H1 (cell line): ENCODE measurements around the gene TMSB15B. TPM values are rescaled to one million over a fixed set of nuclear protein-coding genes. Genes with fewer than 3 reads are reported as not detected.

Experiments
- CTCF ChIA-PET: fragments of 300-600 bp; sonication (Branson Sonifier 250); formaldehyde crosslinking; loops from one replicate; lab custom pipeline; 2021; ENCODE audit not compliant: partially characterized antibody; lab: Charles Lee
- POLR2A ChIA-PET: fragments of 300-600 bp; sonication (Branson Sonifier 250); formaldehyde crosslinking; loops from one replicate; lab custom pipeline; 2021; ENCODE audit warnings: inconsistent platforms; ENCODE audit not compliant: partially characterized antibody; lab: Charles Lee
- DNase-seq, 2 experiments: peaks; one replicate each; pipeline versions ENCODE4 v3.0.0 to v3.0.0-alpha.2; 2010 to 2022; ENCODE audit warnings: low spot score in 2 of 2, low read depth in 1 of 2, mixed read lengths in 1 of 2
- FAIRE-seq: peaks from 2 replicates; lab custom pipeline; 2011; peaks lifted over from hg19 to GRCh38; lab: Jason Lieb, UNC
- H2AFZ ChIP-seq: 2 replicates; pipeline ENCODE4 v1.8.1; 2012; ENCODE audit warnings: low read length, inconsistent platforms
- H2AK5ac ChIP-seq: 2 replicates; pipeline ENCODE4 v1.6.1; 2013; ENCODE audit warnings: low read depth, low read length
- H2BK120ac ChIP-seq: replicated peaks from 2 replicates; pipeline ENCODE3; 2013; ENCODE audit warnings: low read depth, low read length, inconsistent platforms
- H2BK12ac ChIP-seq: 2 replicates; pipeline ENCODE4 v1.6.1; 2013; ENCODE audit warnings: low read depth, low read length
- H2BK15ac ChIP-seq: 2 replicates; pipeline ENCODE4 v1.6.1; 2013; ENCODE audit warnings: low read length
- H2BK20ac ChIP-seq: 2 replicates; pipeline ENCODE4 v1.6.1; 2013; ENCODE audit warnings: low read length
- H2BK5ac ChIP-seq: 2 replicates; pipeline ENCODE4 v1.6.1; 2013; ENCODE audit warnings: low read depth, low read length
- H3K14ac ChIP-seq: 2 replicates; pipeline ENCODE4 v1.6.1; 2013; ENCODE audit warnings: inconsistent platforms; ENCODE audit not compliant: insufficient read length
- H3K18ac ChIP-seq: 2 replicates; pipeline ENCODE4 v1.6.1; 2013; ENCODE audit warnings: low read length; ENCODE audit errors: extremely low read depth
- H3K23ac ChIP-seq: 2 replicates; pipeline ENCODE4 v1.6.1; 2013; ENCODE audit warnings: inconsistent platforms; ENCODE audit not compliant: insufficient read length
- H3K23me2 ChIP-seq: 2 replicates; pipeline ENCODE4 v1.6.1; 2013; ENCODE audit warnings: low read depth, low read length
- H3K27ac ChIP-seq: 2 replicates; pipeline ENCODE4 v1.6.1; 2011; ENCODE audit warnings: low read depth, low read length, inconsistent platforms
- H3K27me3 ChIP-seq, 4 experiments: replicated peaks in 1 of 4; 1 replicate in 1 of 4; 2 replicates in 3 of 4; pipeline versions ENCODE4 v1.6.1 to v1.8.1; 2011 to 2013; ENCODE audit warnings: low read length in 3 of 4, mild to moderate bottlenecking in 3 of 4, inconsistent platforms in 2 of 4, mixed read lengths in 2 of 4, moderate library complexity in 1 of 4; ENCODE audit not compliant: control insufficient read depth in 3 of 4, insufficient read depth in 3 of 4; ENCODE audit errors: extremely low read depth in 1 of 4
- H3K36me3 ChIP-seq, 4 experiments: 2 replicates each; pipeline versions ENCODE4 v1.6.1 to v1.8.1; 2011 to 2013; ENCODE audit warnings: mild to moderate bottlenecking in 4 of 4, low read length in 3 of 4, moderate library complexity in 2 of 4, control low read depth in 1 of 4, inconsistent platforms in 1 of 4; ENCODE audit not compliant: insufficient read depth in 4 of 4, control insufficient read depth in 2 of 4
- H3K4ac ChIP-seq: replicated peaks from 2 replicates; pipeline ENCODE3; 2013; ENCODE audit warnings: low read length, low read depth, mixed read lengths, inconsistent platforms; ENCODE audit not compliant: insufficient read length
- H3K4me1 ChIP-seq, 4 experiments: replicated peaks in 1 of 4; 1 replicate in 1 of 4; 2 replicates in 3 of 4; pipeline versions ENCODE4 v1.6.1 to v1.8.1; 2011 to 2013; ENCODE audit warnings: low read length in 3 of 4, inconsistent platforms in 2 of 4, mixed read lengths in 1 of 4; ENCODE audit not compliant: insufficient read depth in 4 of 4, control insufficient read depth in 3 of 4
- H3K4me2 ChIP-seq, 2 experiments: 2 replicates each; pipeline versions ENCODE4 v1.6.1 to v1.8.1; 2011 to 2013; ENCODE audit warnings: low read depth in 2 of 2, low read length in 2 of 2, control low read depth in 1 of 2, inconsistent platforms in 1 of 2, mild to moderate bottlenecking in 1 of 2; ENCODE audit not compliant: insufficient read depth in 1 of 2
- H3K4me3 ChIP-seq, 4 experiments: fragments of 200-600, 300-600 bp in 1 of 4; sonication (generic), shearing (Covaris generic), sonication (Bioruptor Twin) in 1 of 4; 2 replicates each; pipeline versions ENCODE4 v1.5.1 to v1.8.1; 2011 to 2016; ENCODE audit warnings: low read length in 4 of 4, low read depth in 3 of 4, control low read depth in 2 of 4, inconsistent platforms in 2 of 4, mild to moderate bottlenecking in 2 of 4, mixed read lengths in 1 of 4, moderate library complexity in 1 of 4; ENCODE audit not compliant: insufficient read depth in 2 of 4; ENCODE audit errors: extremely low read depth in 1 of 4
- H3K56ac ChIP-seq: replicated peaks from 2 replicates; pipeline ENCODE3; 2013; ENCODE audit warnings: low read depth, mild to moderate bottlenecking, mixed read lengths, low read length, inconsistent platforms; ENCODE audit not compliant: insufficient read length
- H3K79me1 ChIP-seq: 2 replicates; pipeline ENCODE4 v1.6.1; 2013; ENCODE audit warnings: low read depth, low read length, control low read depth
- H3K79me2 ChIP-seq, 2 experiments: 2 replicates each; pipeline versions ENCODE4 v1.6.1 to v1.8.1; 2012 to 2013; ENCODE audit warnings: low read length in 2 of 2, mild to moderate bottlenecking in 2 of 2, inconsistent platforms in 1 of 2; ENCODE audit not compliant: insufficient read depth in 2 of 2, control insufficient read depth in 1 of 2
- H3K9ac ChIP-seq, 4 experiments: replicated peaks in 1 of 4; 1 replicate in 1 of 4; 2 replicates in 3 of 4; pipeline versions ENCODE4 v1.6.1 to v1.8.1; 2011 to 2013; ENCODE audit warnings: low read depth in 3 of 4, low read length in 3 of 4, control low read depth in 2 of 4, mild to moderate bottlenecking in 2 of 4, moderate library complexity in 2 of 4, inconsistent platforms in 1 of 4; ENCODE audit errors: extremely low read depth in 1 of 4
- H3K9me3 ChIP-seq, 2 experiments: 2 replicates each; pipeline versions ENCODE4 v1.6.1 to v1.8.1; 2012 to 2013; ENCODE audit warnings: mild to moderate bottlenecking in 2 of 2, moderate library complexity in 2 of 2, control low read depth in 1 of 2, inconsistent platforms in 1 of 2, low read depth in 1 of 2, low read length in 1 of 2, mixed read lengths in 1 of 2; ENCODE audit not compliant: insufficient read depth in 2 of 2
- H4K20me1 ChIP-seq, 2 experiments: replicated peaks in 1 of 2; 2 replicates each; pipeline versions ENCODE3 to v1.8.1; 2011 to 2013; ENCODE audit warnings: inconsistent platforms in 2 of 2, low read length in 2 of 2, mild to moderate bottlenecking in 1 of 2; ENCODE audit not compliant: insufficient read depth in 2 of 2, control insufficient read depth in 1 of 2
- H4K5ac ChIP-seq: 2 replicates; pipeline ENCODE4 v1.6.1; 2013; ENCODE audit warnings: low read length, low read depth, mixed read lengths, inconsistent platforms; ENCODE audit not compliant: insufficient read length
- H4K8ac ChIP-seq: 2 replicates; pipeline ENCODE4 v1.8.0; 2013; ENCODE audit warnings: mild to moderate bottlenecking, moderate library complexity, low read length, inconsistent platforms; ENCODE audit not compliant: insufficient read depth; ENCODE audit errors: extremely low read depth
- H4K91ac ChIP-seq: replicated peaks from 2 replicates; pipeline ENCODE3; 2013; ENCODE audit warnings: low read length, mixed read lengths, inconsistent platforms; ENCODE audit not compliant: insufficient read length
- BRCA1 ChIP-seq: IDR thresholded peaks from 2 replicates; pipeline ENCODE4 v1.6.1; 2012; ENCODE audit warnings: low read depth, low read length, improper control_type of control experiment
- CBX8 ChIP-seq: fragments of 300-800, 300-1000 bp; sonication (generic); IDR thresholded peaks from 2 replicates; pipeline ENCODE4 v1.7.1; 2016; ENCODE audit warnings: low read depth, low read length, borderline replicate concordance
- CEBPB ChIP-seq: IDR thresholded peaks from 2 replicates; pipeline ENCODE4 v1.6.1; 2012; ENCODE audit warnings: low read depth, low read length
- EGR1 ChIP-seq: IDR thresholded peaks from 2 replicates; pipeline ENCODE4 v1.6.1; 2011; ENCODE audit warnings: low read depth, low read length, borderline replicate concordance
- EP300 ChIP-seq, 2 experiments: IDR thresholded peaks; 1 replicate in 1 of 2; 2 replicates in 1 of 2; pipeline ENCODE4 v1.6.1; 2011 to 2012; ENCODE audit warnings: low read depth in 2 of 2, low read length in 2 of 2, mild to moderate bottlenecking in 2 of 2, borderline replicate concordance in 1 of 2, inconsistent platforms in 1 of 2, moderate library complexity in 1 of 2
- GTF2F1 ChIP-seq: IDR thresholded peaks from 2 replicates; pipeline ENCODE4 v1.6.1; 2012; ENCODE audit warnings: low read depth, low read length, improper control_type of control experiment, borderline replicate concordance
- JUND ChIP-seq: IDR thresholded peaks from 2 replicates; pipeline ENCODE4 v1.6.1; 2011; ENCODE audit warnings: mild to moderate bottlenecking, improper control_type of control experiment, low read length
- POU5F1 ChIP-seq: IDR thresholded peaks from 2 replicates; pipeline ENCODE4 v1.6.1; 2011; ENCODE audit warnings: low read depth, mild to moderate bottlenecking, low read length, moderate library complexity
- RFX5 ChIP-seq: IDR thresholded peaks from 2 replicates; pipeline ENCODE4 v1.6.1; 2011; ENCODE audit warnings: low read depth, low read length, improper control_type of control experiment, borderline replicate concordance
- RXRA ChIP-seq: IDR thresholded peaks from 2 replicates; pipeline ENCODE4 v1.6.1; 2011; ENCODE audit warnings: low read depth, mild to moderate bottlenecking, low read length, moderate library complexity; ENCODE audit not compliant: insufficient read depth
- TAF7 ChIP-seq: optimal IDR thresholded peaks from 2 replicates; pipeline ENCODE3; 2011; ENCODE audit warnings: low read depth, mild to moderate bottlenecking, inconsistent platforms, low read length, moderate library complexity, borderline replicate concordance
- WGBS, 2 experiments: shearing (Covaris generic) in 1 of 2; methylation state at CpG; one replicate each; pipeline versions ENCODE4 v1.1.6 to v1.1.7; 2013 to 2015; ENCODE audit warnings: low lambda C conversion rate in 2 of 2, mixed read lengths in 2 of 2, inconsistent platforms in 1 of 2, low coverage in 1 of 2, missing lambda C conversion rate in 1 of 2; ENCODE audit not compliant: insufficient replicate concordance in 2 of 2, insufficient coverage in 1 of 2, insufficient read length in 1 of 2; ENCODE audit errors: extremely low coverage in 1 of 2, missing lambda C conversion rate in 1 of 2; 5-methylcytosine and 5-hydroxymethylcytosine counted together
- polyA plus RNA-seq, 7 experiments: library from polyadenylated mRNA; depleted of rRNA in 3 of 7; stranded (reverse) in 5 of 7; unstranded in 2 of 7; fragments of >200 nt in 5 of 7; fragments of 200-250 nt in 2 of 7; gene quantifications; 1 replicate in 5 of 7; 2 replicates in 1 of 7; 4 replicates in 1 of 7; pipeline versions ENCODE4 v1.2.1 to v1.2.3, GENCODE V29; 2011 to 2013; ENCODE audit warnings: missing spikeins in 2 of 7, mixed read lengths in 2 of 7
- total RNA-seq: library from RNA; stranded (reverse); fragmentation: NEBNext Ultra II Directional; extraction: Animal tissue kit (Norgen Biotek cat#: 25700); gene quantifications from 2 replicates; pipeline ENCODE4 v1.2.1, GENCODE V29; 2021

Gene TMSB15B
- total and polyA plus RNA-seq, 2 of the 8 experiments (the other 6 are each of a cell fraction or from before 2014, with no cell fraction given) = 11.7 to 12.1 TPM

GRCh38 chrX:103953353-103953752 lies 9.1 kb upstream of the TMSB15B start:
- FAIRE-seq = no peak
- DNase-seq = no peak
- H3K23me2 ChIP-seq = no peaks in the 10 kb centered on the region
- no peak overlapping the region for H3K23ac ChIP-seq
- H3K9ac ChIP-seq = no peak overlapping the region
- TF ChIP-seq POU5F1 (no peak), JUND (no peak), RFX5 (no peak), EGR1 (no peak), GTF2F1 (no peak), BRCA1 (no peak), CEBPB (no peak), RXRA (no peak), CBX8 (no peak), TAF7 (no peak), EP300 (IDR thresholded peaks at IDR 0.05; ENCODE audit: borderline replicate concordance in 1 of 2, low read depth in 2 of 2, low read length in 2 of 2) (no peak)
- no peak overlapping the region for H2AK5ac ChIP-seq
- no peak overlapping the region for H4K5ac ChIP-seq
- no peak overlapping the region for H3K14ac ChIP-seq
- no peaks in the 10 kb centered on the region for H3K36me3 ChIP-seq
- H3K9me3 ChIP-seq = peaks cover 3 to 15% of the 10 kb centered on the region in 2 experiments; a peak in 2 of 4 replicates
- H3K4ac ChIP-seq = no peak overlapping the region
- no peak overlapping the region for H2BK20ac ChIP-seq
- H2BK5ac ChIP-seq = no peak overlapping the region
- no peak overlapping the region for H3K4me3 ChIP-seq
- CTCF ChIA-PET = interaction anchor here (1.1 kb wide), 1 partner anchor 19 kb away, joined by 3 read pairs; no protein-coding TSS in a partner anchor
- H3K27ac ChIP-seq = no peak overlapping the region
- no peak overlapping the region for H3K4me2 ChIP-seq
- H3K27me3 ChIP-seq = no peaks in the 10 kb centered on the region
- H3K79me1 ChIP-seq = no peaks in the 10 kb centered on the region
- no peak overlapping the region for H4K8ac ChIP-seq
- no peak overlapping the region for H3K56ac ChIP-seq
- no peaks in the 10 kb centered on the region for H4K20me1 ChIP-seq
- no peaks in the 10 kb centered on the region for H3K4me1 ChIP-seq
- no peak overlapping the region for H2BK12ac ChIP-seq
- no peak overlapping the region for H2BK120ac ChIP-seq
- H3K18ac ChIP-seq = no peak overlapping the region
- no peak overlapping the region for H2AFZ ChIP-seq
- no peaks in the 10 kb centered on the region for H3K79me2 ChIP-seq
- POLR2A ChIA-PET = no interaction called here
- H2BK15ac ChIP-seq = no peak overlapping the region
- H4K91ac ChIP-seq = no peak overlapping the region
- 78% methylated on average over 2 of the region's 4 CpGs; no CpG with 5 or more reads in 1 of the 2 experiments for WGBS, 2 experiments
